Tibial nerve (tissue), 4 donors: Measurements from ENCODE around the gene IYD. TPM values are rescaled to one million over a fixed set of nuclear protein-coding genes. Genes with fewer than 3 reads are reported as not detected.

Experiments used
- DNase-seq, 2 donors: peaks; one replicate each; pipeline ENCODE4 v3.0.0-alpha.2; 2019; ENCODE audit warnings: low spot score in 2 of 2
- H3K27ac ChIP-seq, 4 donors: fragments of 200-600 bp; sonication (generic) in 3 of 4; one replicate each; pipeline ENCODE4 v1.5.1; 2017 to 2019; ENCODE audit warnings: mild to moderate bottlenecking in 1 of 4
- H3K27me3 ChIP-seq, 2 donors: fragments of 200-600 bp; sonication (generic) in 1 of 2; one replicate each; pipeline versions ENCODE4 v1.5.1 to v1.6.0; 2017 to 2019
- H3K36me3 ChIP-seq, 3 donors: fragments of 200-600 bp; sonication (generic); one replicate each; pipeline ENCODE4 v1.5.1; 2018 to 2019
- H3K4me1 ChIP-seq, 4 donors: fragments of 200-600 bp; sonication (generic) in 3 of 4; one replicate each; pipeline ENCODE4 v1.5.1; 2017 to 2019
- H3K4me3 ChIP-seq, 4 donors: fragments of 200-600 bp; sonication (generic) in 3 of 4; one replicate each; pipeline ENCODE4 v1.5.1; 2017 to 2019; ENCODE audit warnings: mild to moderate bottlenecking in 1 of 4, moderate library complexity in 1 of 4
- H3K9me3 ChIP-seq, 4 donors: fragments of 200-600 bp; sonication (generic) in 3 of 4; one replicate each; pipeline ENCODE4 v1.5.1; 2017 to 2019
- EP300 ChIP-seq, 2 donors: sonication (generic); formaldehyde crosslinking; IDR thresholded peaks; one replicate each; pipeline ENCODE4 v1.6.1; 2017; ENCODE audit warnings: antibody characterized with exemption in 2 of 2, mild to moderate bottlenecking in 1 of 2
- POLR2A ChIP-seq, 2 donors: fragments of 450-650 bp; IDR thresholded peaks; one replicate each; pipeline ENCODE4 v1.6.1; 2017; ENCODE audit warnings: antibody characterized with exemption in 2 of 2, mild to moderate bottlenecking in 2 of 2, moderate library complexity in 2 of 2
- WGBS, 2 donors: methylation state at CpG; one replicate each; pipeline ENCODE4 v1.1.5; 2018; 5-methylcytosine and 5-hydroxymethylcytosine counted together
- total RNA-seq, 4 donors: library from RNA; depleted of rRNA; stranded (reverse); fragments of >200 nt; gene quantifications; one replicate each; pipeline ENCODE4 v1.1.0, GENCODE V29; 2016
- TF ChIP-seq, protein P1 (sequence below), 5 experiments: fragments of 200-600 bp in 3 of 5; fragments of 450-650 bp in 2 of 5; sonication (generic) in 3 of 5; IDR thresholded peaks; one replicate each; pipeline ENCODE4 v1.5.1; 2016 to 2019; ENCODE audit warnings: antibody characterized with exemption in 5 of 5, mild to moderate bottlenecking in 3 of 5, moderate library complexity in 2 of 5

IYD gene
- total RNA-seq, 4 donors from 2014 or later: under 0.01 TPM; not detected in 3

DNA sequence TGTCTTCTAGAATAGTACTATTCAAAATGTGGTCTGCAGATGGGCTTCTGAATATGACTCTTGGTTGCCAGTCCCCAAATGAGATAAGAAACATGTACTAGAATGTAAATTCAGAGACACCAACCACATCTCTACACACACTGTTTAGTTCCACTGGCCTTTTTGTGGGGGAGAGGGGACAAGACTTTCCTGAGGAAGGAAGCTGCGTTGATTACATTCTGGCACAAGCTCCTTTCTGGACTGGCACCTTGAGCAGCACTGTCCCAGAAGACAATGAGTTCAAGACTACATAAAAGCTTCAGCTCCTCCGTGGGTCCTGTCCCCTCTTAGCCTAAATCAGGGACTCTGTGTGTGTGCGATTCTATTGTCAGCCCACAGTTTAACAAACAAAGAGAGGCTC, 6.9 kb upstream of the IYD start:
- TF ChIP-seq POLR2A (IDR thresholded peaks at IDR 0.05) (no peak), EP300 (IDR thresholded peaks at IDR 0.05) (no peak)
- TF ChIP-seq, protein P1, sequence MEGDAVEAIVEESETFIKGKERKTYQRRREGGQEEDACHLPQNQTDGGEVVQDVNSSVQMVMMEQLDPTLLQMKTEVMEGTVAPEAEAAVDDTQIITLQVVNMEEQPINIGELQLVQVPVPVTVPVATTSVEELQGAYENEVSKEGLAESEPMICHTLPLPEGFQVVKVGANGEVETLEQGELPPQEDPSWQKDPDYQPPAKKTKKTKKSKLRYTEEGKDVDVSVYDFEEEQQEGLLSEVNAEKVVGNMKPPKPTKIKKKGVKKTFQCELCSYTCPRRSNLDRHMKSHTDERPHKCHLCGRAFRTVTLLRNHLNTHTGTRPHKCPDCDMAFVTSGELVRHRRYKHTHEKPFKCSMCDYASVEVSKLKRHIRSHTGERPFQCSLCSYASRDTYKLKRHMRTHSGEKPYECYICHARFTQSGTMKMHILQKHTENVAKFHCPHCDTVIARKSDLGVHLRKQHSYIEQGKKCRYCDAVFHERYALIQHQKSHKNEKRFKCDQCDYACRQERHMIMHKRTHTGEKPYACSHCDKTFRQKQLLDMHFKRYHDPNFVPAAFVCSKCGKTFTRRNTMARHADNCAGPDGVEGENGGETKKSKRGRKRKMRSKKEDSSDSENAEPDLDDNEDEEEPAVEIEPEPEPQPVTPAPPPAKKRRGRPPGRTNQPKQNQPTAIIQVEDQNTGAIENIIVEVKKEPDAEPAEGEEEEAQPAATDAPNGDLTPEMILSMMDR (IDR thresholded peaks at IDR 0.05): no peak
- 81 to 93% methylated on average over 3 of the region's 3 CpGs for WGBS, 2 donors
- Histone ChIP-seq H3K4me1 (no peaks in the 10 kb centered on the region), H3K27me3 (no peaks in the 10 kb centered on the region), H3K36me3 (no peaks in the 10 kb centered on the region), H3K9me3 (no peaks in the 10 kb centered on the region), H3K27ac (no peak overlapping the region), H3K4me3 (no peak overlapping the region)
- no peak for DNase-seq

DNA sequence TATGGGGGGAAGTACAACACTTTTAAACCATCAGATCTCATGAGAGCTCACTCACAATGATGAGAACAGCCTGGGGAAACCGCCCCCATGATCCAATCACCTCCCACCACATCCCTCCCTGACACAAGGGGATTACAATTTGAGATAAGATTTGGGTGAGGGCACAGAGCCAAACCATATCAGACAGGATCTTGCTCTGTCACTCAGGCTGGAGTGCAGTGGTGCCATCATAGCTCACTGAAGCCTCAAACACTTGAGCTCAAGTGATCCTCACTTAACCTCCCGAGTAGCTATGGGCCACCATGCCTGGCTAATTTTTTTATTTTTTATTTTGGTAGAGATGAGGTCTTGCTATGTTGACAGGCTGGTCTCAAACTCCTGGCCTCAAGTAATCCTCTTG, 5.1 kb upstream of the IYD start:
- TF ChIP-seq, protein P1 (IDR thresholded peaks at IDR 0.05): no peak
- no peak for TF ChIP-seq EP300 (IDR thresholded peaks at IDR 0.05)
- TF ChIP-seq POLR2A (IDR thresholded peaks at IDR 0.05): no peak
- WGBS, 2 donors: 83 to 88% methylated on average over 2 of the region's 2 CpGs

DNA sequence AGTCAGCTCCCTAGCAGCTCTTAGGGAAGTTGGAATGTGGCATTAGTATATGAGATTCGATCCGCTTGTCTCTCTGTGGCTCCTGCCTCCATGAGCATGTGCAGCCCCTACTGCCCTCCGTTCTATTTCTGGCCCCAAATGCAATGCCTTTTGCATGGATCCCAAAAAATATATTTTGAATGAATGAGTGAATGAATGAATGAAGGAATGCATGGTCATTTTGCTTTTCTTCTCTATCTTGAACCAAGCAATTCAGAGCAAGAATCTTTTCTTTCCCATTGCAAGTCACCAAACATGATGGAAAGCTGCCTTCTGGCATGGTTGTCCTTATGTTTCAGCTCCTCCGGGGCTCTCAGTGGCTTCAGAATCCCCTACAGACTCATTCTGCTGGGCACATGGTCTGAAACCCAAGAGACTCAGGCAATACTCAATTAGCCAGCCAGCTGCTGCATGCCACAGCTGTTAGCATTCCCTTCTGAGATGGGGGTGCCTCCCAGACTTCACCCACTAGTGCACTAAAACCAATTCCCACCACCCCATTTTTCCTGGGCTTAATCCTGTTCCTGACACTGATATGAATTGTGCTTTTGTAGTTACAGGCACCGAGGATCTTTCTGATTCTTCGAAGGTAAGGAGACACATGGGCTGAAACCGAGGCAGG, 2.6 kb upstream of the IYD start:
- 89 to 91% methylated on average over 7 of the region's 7 CpGs for WGBS, 2 donors
- Histone ChIP-seq H3K27ac (no peak overlapping the region), H3K9me3 (no peaks in the 10 kb centered on the region), H3K36me3 (no peaks in the 10 kb centered on the region), H3K4me3 (no peak overlapping the region), H3K4me1 (no peaks in the 10 kb centered on the region), H3K27me3 (no peaks in the 10 kb centered on the region)
- DNase-seq: no peak
- TF ChIP-seq POLR2A (IDR thresholded peaks at IDR 0.05): no peak
- TF ChIP-seq, protein P1 (IDR thresholded peaks at IDR 0.05): no peak
- TF ChIP-seq EP300 (IDR thresholded peaks at IDR 0.05): no peak

More for the DNA sequence above, 5.1 kb upstream of the IYD start:
- Histone ChIP-seq H3K4me1 (no peaks in the 10 kb centered on the region), H3K4me3 (no peak overlapping the region), H3K27ac (no peak overlapping the region), H3K36me3 (no peaks in the 10 kb centered on the region), H3K9me3 (no peaks in the 10 kb centered on the region), H3K27me3 (no peaks in the 10 kb centered on the region)
- DNase-seq: no peak

DNA sequence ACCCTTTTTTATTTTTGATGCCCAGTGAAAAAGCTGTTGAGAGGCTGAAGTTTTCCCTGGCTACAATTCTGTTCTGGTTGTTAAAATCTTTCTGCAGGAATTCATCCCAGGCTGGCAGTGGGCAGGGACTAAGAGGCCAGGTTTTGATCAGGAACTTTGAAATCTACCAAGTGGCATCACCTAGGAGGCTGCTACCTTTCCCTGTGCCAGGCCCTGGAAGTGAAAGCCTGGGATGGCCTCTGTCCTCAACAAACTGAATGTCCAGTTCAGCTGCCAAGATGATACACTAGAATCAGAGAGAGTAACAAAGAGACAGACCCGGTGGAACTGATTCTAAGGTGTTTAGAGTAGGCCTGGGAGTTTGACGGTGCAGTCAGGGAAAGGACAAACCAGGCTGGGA, 596 bp downstream of the IYD start:
- Histone ChIP-seq H3K27me3 (no peaks in the 10 kb centered on the region), H3K36me3 (no peaks in the 10 kb centered on the region), H3K27ac (no peak overlapping the region), H3K4me1 (peaks cover 0 to 19% (median 2%) of the 10 kb centered on the region in 4 donors), H3K4me3 (no peak overlapping the region), H3K9me3 (no peaks in the 10 kb centered on the region)
- 85 to 89% methylated on average over 2 of the region's 2 CpGs for WGBS, 2 donors
- DNase-seq: no peak
- TF ChIP-seq POLR2A (IDR thresholded peaks at IDR 0.05) (no peak), EP300 (IDR thresholded peaks at IDR 0.05) (no peak)
- TF ChIP-seq, protein P1 (IDR thresholded peaks at IDR 0.05): no peak

DNA sequence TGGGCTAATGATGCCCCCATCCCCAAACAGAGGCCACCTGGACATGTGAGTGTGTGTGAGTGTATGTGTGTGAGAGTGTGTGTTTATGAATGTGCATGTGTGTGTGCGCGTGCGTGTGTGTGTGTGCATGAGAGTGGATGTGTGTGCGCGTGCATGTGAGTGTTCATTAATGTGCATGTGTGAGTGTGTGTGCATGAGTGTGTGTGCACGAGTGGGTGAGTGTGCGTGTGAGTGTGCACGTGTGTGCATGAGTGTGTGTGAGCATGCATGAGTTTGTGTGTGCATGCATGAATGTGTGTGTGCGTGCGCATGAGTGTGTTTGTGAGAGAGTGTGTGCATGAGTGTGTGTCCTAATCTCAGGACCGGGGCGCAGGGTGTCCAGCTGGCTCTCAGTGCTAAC, 1.3 kb downstream of the IYD start:
- no peaks in the 10 kb centered on the region for H3K27me3 ChIP-seq
- no peak for DNase-seq
- no peaks in the 10 kb centered on the region for H3K9me3 ChIP-seq
- TF ChIP-seq, protein P1 (IDR thresholded peaks at IDR 0.05): no peak
- TF ChIP-seq POLR2A (IDR thresholded peaks at IDR 0.05) (no peak), EP300 (IDR thresholded peaks at IDR 0.05) (no peak)
- no peak overlapping the region for H3K4me3 ChIP-seq
- WGBS, 2 donors: 78 to 83% methylated on average over 12 of the region's 12 CpGs
- no peaks in the 10 kb centered on the region for H3K36me3 ChIP-seq
- H3K4me1 ChIP-seq: peaks cover 0 to 19% (median 2%) of the 10 kb centered on the region in 4 donors
- H3K27ac ChIP-seq: no peak overlapping the region
